HCT116 (cell line): Measurements from ENCODE around the gene NUP43. TPM values are rescaled to one million over a fixed set of nuclear protein-coding genes. Genes with fewer than 3 reads are reported as not detected.

Experiments used
- ATAC-seq: fragments of 200-7000 bp; cut with Tn5 transposase; 2 replicates; pipeline ENCODE4 v1.9.1; 2020; ENCODE audit warnings: mild to moderate bottlenecking, moderate library complexity
- BruUV-seq: library from RNA; stranded (reverse); fragments of 400-500 nt; replicated peaks from 2 replicates; lab custom pipeline; 2021; lab: Mats Ljungman, UMichigan
- CTCF ChIA-PET: fragments of 300-600 bp; sonication (Branson Sonifier 250); formaldehyde crosslinking; loops from one replicate; lab custom pipeline; 2021; ENCODE audit warnings: antibody characterized with exemption; lab: Charles Lee
- POLR2A ChIA-PET: fragments of 300-600, 350-600 bp; sonication (Branson Sonifier 250); formaldehyde crosslinking; loops from one replicate; lab custom pipeline; 2021; ENCODE audit warnings: antibody characterized with exemption; lab: Charles Lee
- RAD21 ChIA-PET, 2 experiments: fragments of 300-600 bp; sonication (Branson Sonifier 250); formaldehyde crosslinking; loops; one replicate each; lab custom pipeline; 2023; ENCODE audit warnings: low total read pairs in 2 of 2; ENCODE audit not compliant: uncharacterized antibody in 2 of 2, unreplicated experiment in 2 of 2, low non-redundant PET in 1 of 2; lab: Charles Lee
- DNase-seq: peaks from one replicate; pipeline ENCODE4 v3.0.0-alpha.2; 2010; ENCODE audit warnings: low read depth, low spot score
- H2AFZ ChIP-seq: fragments of 200-600 bp; shearing (Covaris generic), sonication (generic); 2 replicates; pipeline ENCODE4 v1.6.1; 2017; ENCODE audit warnings: low read depth, mixed run types, mixed read lengths, antibody characterized with exemption, low read length; ENCODE audit not compliant: poor library complexity, severe bottlenecking
- H3K27ac ChIP-seq: 2 replicates; pipeline ENCODE4 v1.5.1; 2012; ENCODE audit warnings: low read depth, low read length
- H3K27me3 ChIP-seq: fragments of 200-600 bp; sonication (generic); 2 replicates; pipeline ENCODE4 v1.6.1; 2016; ENCODE audit warnings: mixed run types, low read length, mixed read lengths; ENCODE audit not compliant: insufficient read depth
- H3K36me3 ChIP-seq, 2 experiments: fragments of 200-500 bp in 1 of 2; fragments of 200-600 bp in 1 of 2; sonication (Bioruptor generic) in 1 of 2; sonication (generic) in 1 of 2; 2 replicates each; pipeline versions ENCODE4 v1.5.1 to v1.6.1; 2014 to 2016; ENCODE audit warnings: low read length in 2 of 2, inconsistent platforms in 1 of 2, mixed read lengths in 1 of 2, mixed run types in 1 of 2; ENCODE audit not compliant: insufficient read depth in 2 of 2, control insufficient read depth in 1 of 2
- H3K4me1 ChIP-seq, 2 experiments: fragments of 200-600 bp in 1 of 2; sonication (generic) in 1 of 2; 2 replicates each; pipeline versions ENCODE4 v1.5.1 to v1.6.1; 2012 to 2017; ENCODE audit warnings: low read length in 2 of 2, inconsistent platforms in 1 of 2, mild to moderate bottlenecking in 1 of 2, mixed read lengths in 1 of 2, mixed run types in 1 of 2, moderate library complexity in 1 of 2; ENCODE audit not compliant: insufficient read depth in 2 of 2, control insufficient read depth in 1 of 2
- H3K4me2 ChIP-seq: fragments of 200-600 bp; sonication (generic); 2 replicates; pipeline ENCODE4 v1.6.1; 2017; ENCODE audit warnings: mixed run types, low read length, mixed read lengths
- H3K4me3 ChIP-seq, 2 experiments: fragments of 200-600 bp in 1 of 2; sonication (generic) in 1 of 2; replicated peaks in 1 of 2; 2 replicates each; pipeline ENCODE4 v1.5.1; 2011 to 2016; ENCODE audit warnings: low read length in 2 of 2, control low read depth in 1 of 2, low read depth in 1 of 2, mild to moderate bottlenecking in 1 of 2, mixed read lengths in 1 of 2, mixed run types in 1 of 2
- H3K79me2 ChIP-seq: fragments of 200-600 bp; sonication (generic); 2 replicates; pipeline ENCODE4 v1.6.1; 2017; ENCODE audit warnings: mild to moderate bottlenecking, mixed run types, low read length, moderate library complexity, mixed read lengths; ENCODE audit not compliant: insufficient read depth
- H3K9ac ChIP-seq: fragments of 200-600 bp; sonication (generic); 2 replicates; pipeline ENCODE4 v1.6.1; 2016; ENCODE audit warnings: low read length, mixed read lengths
- H3K9me2 ChIP-seq: fragments of 200-600 bp; sonication (generic), shearing (Covaris generic); 2 replicates; pipeline ENCODE4 v1.6.1; 2017; ENCODE audit warnings: mixed run types, mild to moderate bottlenecking, moderate library complexity; ENCODE audit not compliant: insufficient read depth
- H3K9me3 ChIP-seq, 2 experiments: fragments of 200-500 bp in 1 of 2; fragments of 200-600 bp in 1 of 2; sonication (Bioruptor generic) in 1 of 2; sonication (generic) in 1 of 2; 2 replicates each; pipeline ENCODE4 v1.6.1; 2014 to 2017; ENCODE audit warnings: low read length in 2 of 2, mixed read lengths in 2 of 2, inconsistent platforms in 1 of 2, low read depth in 1 of 2, mild to moderate bottlenecking in 1 of 2, mixed run types in 1 of 2, moderate library complexity in 1 of 2; ENCODE audit not compliant: control insufficient read depth in 1 of 2, insufficient read depth in 1 of 2
- H4K20me1 ChIP-seq: fragments of 200-600 bp; sonication (generic), shearing (Covaris generic); 2 replicates; pipeline ENCODE4 v1.6.1; 2017; ENCODE audit warnings: mixed run types, mild to moderate bottlenecking, moderate library complexity; ENCODE audit not compliant: insufficient read depth
- ATF3 ChIP-seq: IDR thresholded peaks from 2 replicates; pipeline ENCODE4 v1.6.1; 2012
- ELF1 ChIP-seq: IDR thresholded peaks from 2 replicates; pipeline ENCODE4 v1.6.1; 2012; ENCODE audit warnings: low read depth, borderline replicate concordance
- JUND ChIP-seq: IDR thresholded peaks from 2 replicates; pipeline ENCODE4 v1.6.1; 2012
- MAX ChIP-seq: IDR thresholded peaks from 2 replicates; pipeline ENCODE4 v1.6.1; 2012
- TCF7L2 ChIP-seq: IDR thresholded peaks from 2 replicates; pipeline ENCODE4 v1.7.0; 2011; ENCODE audit warnings: borderline replicate concordance, inconsistent platforms; ENCODE audit not compliant: insufficient read depth, insufficient read length; ENCODE audit errors: extremely low read depth
- YY1 ChIP-seq: IDR thresholded peaks from 2 replicates; pipeline ENCODE4 v1.6.1; 2011; ENCODE audit warnings: low read length, low read depth, moderate library complexity, mild to moderate bottlenecking; ENCODE audit not compliant: insufficient replicate concordance; ENCODE audit errors: extremely low read depth
- ZBTB33 ChIP-seq: IDR thresholded peaks from 2 replicates; pipeline ENCODE4 v1.6.1; 2011; ENCODE audit warnings: mild to moderate bottlenecking, low read length, moderate library complexity; ENCODE audit not compliant: insufficient replicate concordance; ENCODE audit errors: extremely low read depth
- ZFX ChIP-seq: fragments of 450-650 bp; IDR thresholded peaks from 2 replicates; pipeline ENCODE4 v1.6.1; 2017
- intact Hi-C: fragments of 100-400 bp; cut with micrococcal nuclease; formaldehyde crosslinking; loops from 2 replicates; pipeline ENCODE4 v1.10.0; 2022
- total RNA-seq: library from RNA; stranded (reverse); gene quantifications from one replicate; pipeline ENCODE4 v1.2.1, GENCODE V29; 2021; ENCODE audit not compliant: unreplicated experiment

Gene NUP43
- total RNA-seq, 1 experiment from 2014 or later, result 51.0 TPM

GRCh38 chr6:149698175-149698574, 48.2 kb downstream of the NUP43 start (continued):
- TF ChIP-seq MAX, result no peak
- TF ChIP-seq TCF7L2, result no peak
- TF ChIP-seq ZBTB33, result no peak
- no peak for TF ChIP-seq YY1
- no peak for TF ChIP-seq ELF1
- TF ChIP-seq ZFX, result no peak
- no peak for TF ChIP-seq ATF3

GRCh38 chr6:149696901-149697300, 49.4 kb downstream of the NUP43 start:
- no peak overlapping the region for H3K4me2 ChIP-seq
- ChIA-PET CTCF (no interaction called here), RAD21 (no interaction called here), POLR2A (no interaction called here)
- H3K36me3 ChIP-seq, result peaks cover 9 to 13% of the 10 kb centered on the region in 2 experiments; a peak in 2 of 4 replicates
- no peak for DNase-seq
- BruUV-seq, result no TSS peak
- H4K20me1 ChIP-seq, result peaks cover 9% of the 10 kb centered on the region; the same call in 1 of the 2 replicates
- H3K9me3 ChIP-seq, result no peaks in the 10 kb centered on the region
- H3K27ac ChIP-seq, result no peak overlapping the region
- no peak for TF ChIP-seq JUND
- no peak for TF ChIP-seq TCF7L2
- TF ChIP-seq, all 23 proteins: peak for 0
- intact Hi-C loops, result no loop called here
- Histone ChIP-seq H3K4me1 (no peaks in the 10 kb centered on the region), H2AFZ (no peak overlapping the region), H3K4me3 (no peak overlapping the region), H3K9me2 (no peaks in the 10 kb centered on the region), H3K9ac (no peak overlapping the region), H3K79me2 (peaks cover 96% of the 10 kb centered on the region), H3K27me3 (no peaks in the 10 kb centered on the region)
- ATAC-seq, result no peak
